Activated CD4-positive, alpha-beta T cell treated with anti-CD3 and anti-CD28 coated beads for 1 hour (primary cell): ENCODE measurements around the gene USP4.
"Not testable (repeated sequence)": the region's sequence is repeated elsewhere in the genome, so short reads cannot be mapped to it uniquely, and the experiment has no call there.

Experiments
- DNase-seq: peaks from one replicate; pipeline ENCODE4 v3.0.0-alpha.2; 2020

USP4 gene

DNA sequence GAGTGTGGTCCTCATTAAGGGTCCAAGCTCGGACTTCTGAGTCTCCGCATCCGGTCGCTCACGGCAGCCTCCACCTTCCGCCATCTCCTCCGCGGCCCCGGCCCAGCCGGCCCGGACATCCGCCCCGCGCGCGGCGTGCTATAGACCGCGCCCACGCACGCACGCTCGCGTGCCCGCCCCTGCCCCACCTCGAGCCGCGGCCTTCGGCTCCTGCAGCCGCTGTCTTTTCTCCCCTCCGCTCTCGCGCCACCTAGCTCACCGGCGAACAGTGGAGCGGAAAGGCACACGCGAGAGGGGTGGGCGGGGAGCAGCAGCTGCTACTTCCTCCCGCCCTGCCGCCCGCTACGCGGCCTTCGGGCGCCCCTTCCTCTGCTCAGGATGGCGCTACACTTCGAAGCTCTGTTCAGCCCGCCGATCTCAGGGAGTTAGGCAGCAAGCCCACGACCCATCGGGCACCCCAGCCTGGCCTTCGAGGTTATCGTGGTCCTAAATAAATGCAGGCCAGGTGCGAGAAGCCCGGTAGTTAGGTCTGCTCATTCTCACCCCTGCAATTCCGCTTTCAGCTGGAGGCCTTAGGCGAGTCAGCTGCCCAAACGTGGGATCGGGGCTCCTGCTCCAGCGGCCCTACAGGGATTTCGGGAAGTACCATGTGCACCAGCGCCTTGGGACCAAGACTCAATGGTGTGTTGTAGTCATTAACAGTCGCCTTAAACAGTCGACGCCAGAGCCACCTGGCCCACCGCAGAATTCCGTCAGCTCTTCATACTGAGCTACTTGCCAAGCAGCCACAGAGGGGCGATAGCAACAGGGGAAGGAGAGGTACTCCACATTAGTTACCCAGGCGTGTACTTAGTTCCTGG, at the start of gene USP4:
Gene USP4, minus strand, starts transcription at position 113 of the 860 bp plus-strand sequence. Its CDS starts 29 bp downstream, at position 84.
- peak; percentile 88 for DNase-seq

GRCh38 chr3:49389297-49389696, 49.4 kb upstream of the USP4 start:
- DNase-seq = no peak

DNA sequence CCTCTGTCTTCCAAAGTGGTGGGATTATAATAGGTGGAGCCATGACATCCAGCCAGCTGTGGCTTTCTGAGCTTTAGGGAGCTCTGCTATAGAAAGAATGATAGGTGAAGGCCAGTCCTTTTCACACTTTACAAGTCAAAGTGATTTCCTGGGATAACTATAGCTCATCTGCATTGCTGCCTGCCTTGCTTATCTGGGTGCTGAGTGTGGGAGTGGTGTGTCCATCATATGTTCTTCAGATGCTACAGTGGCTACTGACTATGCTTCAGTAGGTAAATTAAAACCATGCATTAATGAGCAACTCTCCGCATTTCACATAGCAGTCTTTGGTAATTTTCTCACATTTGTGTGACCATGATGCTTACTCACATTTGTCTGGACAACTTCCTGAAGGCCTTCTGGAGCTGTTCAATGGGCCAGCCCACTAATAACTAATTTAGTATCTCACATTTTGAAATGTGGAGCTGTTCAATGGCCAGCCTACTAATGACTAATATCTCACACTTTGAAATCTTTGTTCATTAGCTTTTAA, 48.5 kb upstream of the USP4 start:
- DNase-seq = no peak

- DNase-seq = no peak
Observed at GRCh38 chr3:49387721-49388120, 47.9 kb upstream of the USP4 start.

DNA sequence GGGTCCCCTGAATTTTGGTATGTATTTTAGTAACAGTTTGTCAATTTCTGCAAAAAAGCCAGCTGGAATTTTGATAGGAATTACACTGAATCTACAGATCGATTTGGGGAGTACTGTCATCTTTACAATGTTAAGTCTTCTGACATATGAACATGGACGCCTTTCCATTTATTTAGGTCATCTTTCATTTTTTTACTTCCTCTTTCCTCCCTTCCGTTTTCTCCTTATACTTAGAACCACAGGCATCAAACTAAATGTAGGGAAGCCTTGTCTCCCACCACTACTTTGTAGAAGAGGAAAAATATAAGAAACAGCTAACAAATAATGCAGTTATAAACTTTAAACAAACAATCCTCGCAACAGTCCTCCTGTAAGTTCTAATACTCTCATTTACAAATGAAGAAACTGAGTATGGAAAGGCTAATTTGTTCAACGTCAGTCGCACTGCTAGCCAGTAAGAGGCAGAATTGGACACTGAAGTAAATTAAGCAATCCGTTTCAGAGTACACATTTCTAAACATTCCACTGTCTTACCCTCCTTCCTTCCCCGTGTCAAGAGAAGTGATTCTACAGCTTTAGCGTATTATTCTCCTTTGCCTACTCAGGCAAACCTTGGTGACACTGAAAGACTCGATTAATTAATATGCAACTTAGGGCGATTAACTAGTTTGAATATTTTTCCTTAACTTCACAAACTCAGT, 46.4 kb upstream of the USP4 start:
- no peak for DNase-seq

DNA sequence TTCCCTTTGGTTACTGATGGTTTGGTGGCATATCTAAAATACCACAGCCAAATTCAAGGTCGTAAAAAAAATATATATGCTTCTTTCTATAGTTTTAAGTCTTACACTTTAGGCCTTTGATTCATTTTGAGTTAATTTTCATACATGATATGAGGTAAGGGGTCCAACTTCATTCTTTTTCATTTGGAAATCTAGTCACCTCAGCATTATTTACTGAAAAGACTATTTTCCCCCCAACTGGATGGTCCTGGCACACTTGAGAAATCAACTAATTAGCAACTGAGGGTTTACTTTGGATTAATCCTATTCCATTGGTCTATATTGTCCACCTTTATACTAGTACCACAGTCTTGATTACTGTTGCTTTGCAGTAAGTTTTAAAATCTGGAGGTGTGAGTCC, 45.8 kb upstream of the USP4 start:
- DNase-seq = no peak

DNA sequence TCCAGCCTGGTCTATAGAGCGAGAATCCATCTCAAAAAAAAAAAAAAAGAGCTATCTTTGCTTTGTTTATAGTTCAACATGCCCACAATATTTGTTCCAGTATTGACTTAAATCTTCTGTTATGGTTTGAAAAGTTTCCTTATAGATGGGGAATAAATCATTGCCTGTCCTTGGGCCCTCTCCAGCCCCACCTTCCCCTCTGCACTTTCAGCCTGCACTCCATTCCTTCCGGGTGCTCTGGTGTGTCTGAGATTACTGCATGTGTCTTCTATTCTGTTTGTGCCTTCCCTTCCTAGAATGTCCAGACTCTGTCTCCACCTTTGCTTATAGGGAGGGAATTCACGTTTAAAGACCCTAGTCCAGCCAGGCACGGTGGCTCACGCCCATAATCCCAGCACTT, 43.5 kb upstream of the USP4 start:
- DNase-seq = no peak

DNA sequence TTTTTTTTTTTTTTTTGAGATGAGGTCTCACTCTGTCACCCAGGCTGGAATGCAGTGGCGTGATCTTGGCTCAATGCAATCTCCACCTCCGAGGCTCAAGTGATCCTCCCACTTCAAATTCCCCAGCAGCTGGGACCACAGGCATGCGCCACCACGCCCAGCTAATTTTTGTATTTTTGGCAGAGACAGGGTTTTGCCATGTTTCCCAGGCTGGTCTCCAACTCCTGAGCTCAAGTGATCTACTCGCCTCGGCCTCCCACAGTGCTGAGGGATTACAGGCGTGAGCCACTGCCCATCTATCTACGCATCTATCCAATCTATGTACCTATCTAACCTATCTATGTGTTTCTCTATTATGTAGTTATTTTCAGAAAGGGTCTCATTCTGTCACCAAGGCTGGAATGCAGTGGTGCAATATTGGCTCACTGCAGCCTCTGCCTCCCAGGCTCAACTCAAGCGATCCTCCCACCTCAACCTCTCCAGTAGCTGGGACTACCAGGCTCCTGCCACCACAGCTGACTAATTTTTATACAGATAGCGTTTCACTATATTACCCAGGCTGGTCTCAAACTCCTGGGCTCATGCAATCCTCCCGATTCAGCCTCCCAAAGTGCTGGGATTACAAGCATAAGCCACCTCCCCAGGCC, 38.5 kb upstream of the USP4 start:
- DNase-seq = no peak

- peak; percentile 8 for DNase-seq
Observed at GRCh38 chr3:49377483-49377882, 37.6 kb upstream of the USP4 start.

- no peak for DNase-seq
Observed at GRCh38 chr3:49371946-49372345, 32.1 kb upstream of the USP4 start.

DNA sequence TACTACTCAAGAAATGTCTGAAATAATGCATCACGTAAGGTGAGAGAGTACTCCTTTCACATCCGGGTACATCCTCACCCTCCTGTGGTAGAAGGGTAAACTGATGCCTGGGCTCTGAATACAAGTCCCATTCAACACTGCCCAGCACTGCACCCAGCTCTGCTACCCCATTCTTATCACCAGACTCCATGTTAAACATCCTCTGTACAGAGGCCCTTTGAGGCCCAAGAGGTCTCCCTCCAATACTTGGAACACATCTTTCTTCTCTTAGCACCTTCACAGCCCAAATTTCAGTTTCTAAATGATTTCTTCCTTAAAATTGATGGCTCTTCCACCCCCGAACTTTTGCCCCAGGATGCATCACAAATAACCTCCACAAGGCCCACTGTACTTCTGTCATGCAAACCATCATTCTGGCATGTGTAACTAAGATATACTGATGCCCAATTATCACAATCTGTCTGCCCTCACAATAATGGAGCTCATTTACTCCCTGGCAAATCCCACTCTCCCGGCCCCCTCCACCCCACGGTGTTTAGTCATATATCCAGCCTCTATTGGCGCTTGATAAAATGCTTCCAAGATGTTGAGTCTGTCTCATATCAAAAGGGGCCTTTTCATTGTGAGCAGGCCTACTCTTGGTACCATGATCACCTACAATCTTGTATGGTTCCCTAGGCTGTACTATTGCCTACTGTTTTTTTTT, 30.9 kb upstream of the USP4 start:
- DNase-seq = no peak

DNA sequence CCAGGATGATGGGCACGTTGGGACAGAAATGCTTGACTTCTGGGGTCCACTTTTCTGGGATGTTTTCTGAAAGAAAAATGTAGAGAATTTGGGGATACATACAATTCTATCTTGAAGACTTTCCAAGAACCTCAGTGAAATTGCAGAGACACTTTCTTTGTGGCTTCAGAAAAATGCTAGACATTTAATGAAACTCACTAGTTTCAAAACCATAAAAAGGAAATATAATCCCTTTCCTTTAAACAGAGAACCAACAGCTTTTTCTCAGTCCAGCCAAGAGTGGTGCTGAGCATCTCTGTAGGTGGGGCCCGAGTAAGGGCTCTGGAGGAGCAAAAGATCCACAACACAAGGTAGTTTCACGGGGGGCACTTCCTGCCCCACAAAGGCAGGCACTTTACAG, 22.7 kb upstream of the USP4 start:
- no peak for DNase-seq

DNA sequence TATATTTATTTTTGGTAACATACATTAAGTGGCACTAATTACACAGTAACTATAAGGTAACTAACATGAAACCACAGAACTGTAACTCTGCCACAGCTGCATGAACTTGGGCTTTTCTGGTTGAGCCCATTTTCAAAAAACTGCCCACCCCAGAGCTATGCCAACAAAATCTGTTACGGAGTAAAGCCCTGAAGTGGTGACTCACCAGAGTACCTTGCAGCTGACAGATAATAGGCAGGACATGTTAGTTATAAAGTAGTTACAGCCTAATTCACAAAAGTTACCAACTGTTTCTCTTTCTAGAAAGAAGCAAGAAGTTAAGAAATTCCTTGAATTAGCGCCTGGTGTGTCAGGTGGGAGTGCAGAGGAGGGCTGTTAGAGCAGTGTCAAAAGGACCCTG, 19.8 kb upstream of the USP4 start:
- no peak for DNase-seq

DNA sequence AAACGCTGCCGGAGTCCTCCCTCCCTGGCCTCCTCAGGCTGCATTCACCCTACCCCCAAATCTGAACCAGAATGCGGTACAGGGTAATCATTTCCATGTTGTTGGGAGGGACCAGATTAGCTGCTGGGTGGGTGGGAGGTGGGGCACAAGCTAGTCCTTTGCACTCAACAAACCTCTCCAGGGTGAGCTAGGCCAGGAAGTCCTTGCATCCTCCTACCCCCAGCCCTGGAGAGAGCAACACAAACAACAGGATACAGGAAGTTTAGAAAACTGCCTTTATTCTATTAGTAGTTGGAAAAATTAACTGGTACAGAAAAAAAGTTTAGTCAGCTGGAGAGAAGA, 19.0 kb upstream of the USP4 start:
- no peak for DNase-seq

GRCh38 chr3:49358217-49358883, 18.5 kb upstream of the USP4 start, which contains the start of gene GPX1:
TSS of gene GPX1 (minus strand) at chr3:49358353. CDS start at chr3:49358278, 75 bp downstream.
- DNase-seq = peak; percentile 57

- peak; percentile 20 for DNase-seq
Observed at GRCh38 chr3:49357443-49358216, 17.8 kb upstream of the USP4 start.

GRCh38 chr3:49357095-49357442, 17.2 kb upstream of the USP4 start:
- DNase-seq = not testable (repeated sequence)

DNA sequence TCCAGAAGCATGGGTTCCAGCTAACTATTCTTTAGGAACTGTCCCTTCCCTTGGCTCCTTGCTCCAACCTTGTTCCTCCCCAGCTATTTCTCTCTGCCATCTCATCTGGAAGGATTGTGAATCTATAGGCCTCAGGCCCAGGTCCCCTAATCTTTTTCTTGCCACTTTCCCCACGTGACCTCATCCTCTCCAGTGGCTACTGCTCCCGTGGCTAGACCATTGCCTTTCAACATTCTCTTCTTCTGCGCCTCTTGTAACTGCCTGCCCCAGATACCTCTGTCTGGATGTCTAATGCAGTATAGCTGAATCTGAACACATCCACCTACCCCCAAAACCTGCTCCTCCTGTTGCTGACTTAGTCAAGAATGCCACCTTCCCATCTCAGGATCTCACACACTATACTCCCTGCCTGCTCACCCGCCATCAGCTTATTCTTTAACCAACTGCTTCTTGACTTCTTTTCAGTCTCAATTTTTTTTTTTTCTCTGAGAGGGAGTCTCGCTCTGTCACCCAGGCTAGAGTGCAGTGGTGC, 13.1 kb upstream of the USP4 start:
- no peak for DNase-seq

DNA sequence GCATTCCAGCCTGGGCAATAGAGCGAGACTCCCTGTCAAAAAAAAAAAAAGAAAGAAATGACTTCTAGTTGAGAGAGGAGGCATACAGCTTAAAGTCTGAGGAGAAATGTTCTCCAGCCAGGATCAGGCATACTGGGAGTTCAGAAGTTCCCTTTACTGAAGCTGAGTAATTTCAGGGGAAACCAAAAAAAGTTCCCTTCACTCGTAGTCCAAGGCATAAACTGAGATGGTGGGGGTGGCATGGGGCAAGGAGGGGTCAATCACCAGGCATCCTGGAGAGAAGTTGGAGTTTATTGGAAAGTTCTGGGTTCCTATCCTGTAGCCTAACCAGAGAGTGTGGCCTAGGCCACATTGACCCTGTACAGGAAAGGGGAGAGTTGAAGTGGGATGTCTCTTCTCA, 12.4 kb upstream of the USP4 start:
- DNase-seq = no peak

GRCh38 chr3:49351521-49352011, 11.7 kb upstream of the USP4 start:
- DNase-seq = no peak
